Measurements from ENCODE around the gene RELN. TPM values are rescaled to one million over a fixed set of nuclear protein-coding genes. Genes with fewer than 3 reads are reported as not detected.

The RELN gene
- total and polyA plus RNA-seq, 9 of the 15 experiments (the other 6 are each of a cell fraction or from before 2014, with no cell fraction given), result 12.9 to 43.2 (median 18.1) TPM

DNA sequence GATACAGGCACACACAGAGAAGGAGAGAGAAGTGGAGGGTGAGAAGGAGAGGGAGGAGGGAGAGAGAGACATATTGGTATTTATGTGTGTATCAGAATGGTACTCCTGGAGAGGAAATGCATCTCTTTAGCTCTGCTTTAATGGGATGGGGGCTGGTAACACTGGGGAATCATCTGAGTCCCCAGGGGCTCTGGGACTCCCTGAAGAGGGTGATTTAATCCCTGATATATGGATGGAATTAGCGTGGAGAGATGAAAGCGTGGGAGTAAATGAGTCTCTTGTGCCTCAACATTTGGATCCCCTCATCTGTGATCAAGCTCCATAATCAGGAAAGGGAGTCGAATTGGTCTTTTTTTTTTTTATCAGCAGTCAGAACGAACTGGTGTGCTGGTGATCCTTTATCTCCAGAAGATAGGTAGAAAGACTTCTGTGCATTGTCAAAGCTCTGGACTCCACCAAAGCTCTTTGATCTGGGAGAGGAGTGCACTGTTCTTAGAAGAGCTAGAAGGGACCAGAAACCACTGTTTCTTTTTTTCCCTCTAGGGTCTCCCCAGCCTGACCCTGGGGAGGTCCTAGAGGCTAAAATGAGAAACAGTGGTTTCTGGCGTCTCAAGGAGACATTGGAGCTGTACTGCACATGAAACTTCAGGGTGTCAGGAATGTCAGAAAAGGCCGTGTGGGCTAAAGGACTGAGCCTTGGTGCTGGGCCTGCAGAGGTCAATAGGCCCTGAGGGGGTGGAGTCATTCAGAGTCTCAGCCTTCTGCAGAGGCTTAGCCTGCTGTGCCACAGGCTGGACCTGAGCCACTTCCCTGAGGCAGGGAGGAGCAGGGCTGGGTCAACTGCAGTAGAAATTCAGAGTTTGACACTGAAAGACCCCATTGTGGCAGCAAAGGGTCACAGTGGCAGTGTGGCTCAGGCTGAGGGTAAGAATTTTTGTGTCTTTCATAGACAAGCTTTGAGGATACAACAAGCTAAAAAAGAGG lies 309.0 kb downstream of the RELN start (continued):
- TF ChIP-seq HNRNPH1 (optimal IDR thresholded peaks at IDR 0.05; ENCODE audit: low read depth, low read length) (no peak), CBX3 (IDR thresholded peaks at IDR 0.05; ENCODE audit: borderline replicate concordance in 1 of 2, low read length in 2 of 2) (peak in 1 of 2 experiments; percentile 54; a peak in 1 of 3 replicates), PHF8 (IDR thresholded peaks at IDR 0.05; ENCODE audit: borderline replicate concordance, low read length) (no peak), CC2D1A (IDR thresholded peaks at IDR 0.05) (peak; percentile 54; the same call in 1 of the 2 replicates), ATF7 (IDR thresholded peaks at IDR 0.05) (peak; percentile 66; the same call in 1 of the 2 replicates), GMEB1 (CRISPR knock-in tag; IDR thresholded peaks at IDR 0.05) (0 out of 2 replicates have a peak, but pooled peaks have one; percentile 18), IRF2 (CRISPR knock-in tag; IDR thresholded peaks at IDR 0.05) (no peak), YY1 (IDR thresholded peaks at IDR 0.05; ENCODE audit: borderline replicate concordance in 1 of 3, control insufficient read depth in 1 of 3, extremely low read depth in 1 of 3, insufficient read depth in 3 of 3, insufficient read length in 1 of 3, insufficient replicate concordance in 2 of 3, low read depth in 1 of 3, low read length in 2 of 3) (peak in 1 of 3 experiments; percentile 15)
- TF ChIP-seq, protein P1, sequence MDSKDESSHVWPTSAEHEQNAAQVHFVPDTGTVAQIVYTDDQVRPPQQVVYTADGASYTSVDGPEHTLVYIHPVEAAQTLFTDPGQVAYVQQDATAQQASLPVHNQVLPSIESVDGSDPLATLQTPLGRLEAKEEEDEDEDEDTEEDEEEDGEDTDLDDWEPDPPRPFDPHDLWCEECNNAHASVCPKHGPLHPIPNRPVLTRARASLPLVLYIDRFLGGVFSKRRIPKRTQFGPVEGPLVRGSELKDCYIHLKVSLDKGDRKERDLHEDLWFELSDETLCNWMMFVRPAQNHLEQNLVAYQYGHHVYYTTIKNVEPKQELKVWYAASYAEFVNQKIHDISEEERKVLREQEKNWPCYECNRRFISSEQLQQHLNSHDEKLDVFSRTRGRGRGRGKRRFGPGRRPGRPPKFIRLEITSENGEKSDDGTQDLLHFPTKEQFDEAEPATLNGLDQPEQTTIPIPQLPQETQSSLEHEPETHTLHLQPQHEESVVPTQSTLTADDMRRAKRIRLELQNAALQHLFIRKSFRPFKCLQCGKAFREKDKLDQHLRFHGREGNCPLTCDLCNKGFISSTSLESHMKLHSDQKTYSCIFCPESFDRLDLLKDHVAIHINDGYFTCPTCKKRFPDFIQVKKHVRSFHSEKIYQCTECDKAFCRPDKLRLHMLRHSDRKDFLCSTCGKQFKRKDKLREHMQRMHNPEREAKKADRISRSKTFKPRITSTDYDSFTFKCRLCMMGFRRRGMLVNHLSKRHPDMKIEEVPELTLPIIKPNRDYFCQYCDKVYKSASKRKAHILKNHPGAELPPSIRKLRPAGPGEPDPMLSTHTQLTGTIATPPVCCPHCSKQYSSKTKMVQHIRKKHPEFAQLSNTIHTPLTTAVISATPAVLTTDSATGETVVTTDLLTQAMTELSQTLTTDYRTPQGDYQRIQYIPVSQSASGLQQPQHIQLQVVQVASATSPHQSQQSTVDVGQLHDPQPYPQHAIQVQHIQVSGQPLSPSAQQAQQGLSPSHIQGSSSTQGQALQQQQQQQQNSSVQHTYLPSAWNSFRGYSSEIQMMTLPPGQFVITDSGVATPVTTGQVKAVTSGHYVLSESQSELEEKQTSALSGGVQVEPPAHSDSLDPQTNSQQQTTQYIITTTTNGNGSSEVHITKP (IDR thresholded peaks at IDR 0.05; ENCODE audit: partially characterized antibody), result peak; percentile 97
